Karpas-422 (cell line): Measurements from ENCODE around the gene DNAJB13. TPM values are rescaled to one million over a fixed set of nuclear protein-coding genes. Genes with fewer than 3 reads are reported as not detected.

ENCODE experiments used
- DNase-seq: peaks from one replicate; pipeline ENCODE4 v3.0.0-alpha.2; 2015
- H2AFZ ChIP-seq: fragments of 200-600 bp; sonication (generic); 2 replicates; pipeline ENCODE4 v1.6.1; 2014; ENCODE audit warnings: antibody characterized with exemption, low read length, mixed read lengths
- H3K27ac ChIP-seq: fragments of 200-600 bp; sonication (generic); 2 replicates; pipeline ENCODE4 v1.5.1; 2014; ENCODE audit warnings: mild to moderate bottlenecking, low read length, moderate library complexity
- H3K27me3 ChIP-seq: fragments of 200-600 bp; sonication (generic); 2 replicates; pipeline ENCODE4 v1.6.1; 2014; ENCODE audit warnings: low read length, mixed read lengths
- H3K36me3 ChIP-seq: fragments of 200-600 bp; sonication (generic); 2 replicates; pipeline ENCODE4 v1.6.1; 2014; ENCODE audit warnings: low read length, mixed read lengths; ENCODE audit not compliant: insufficient read depth
- H3K4me1 ChIP-seq: fragments of 200-600 bp; sonication (generic); 2 replicates; pipeline ENCODE4 v1.6.1; 2014; ENCODE audit warnings: mild to moderate bottlenecking, low read length, mixed read lengths
- H3K4me2 ChIP-seq: fragments of 200-600 bp; sonication (generic); 2 replicates; pipeline ENCODE4 v1.6.1; 2014; ENCODE audit warnings: low read length, low read depth, mild to moderate bottlenecking; ENCODE audit not compliant: poor library complexity, severe bottlenecking
- H3K4me3 ChIP-seq: fragments of 200-600 bp; sonication (generic); 2 replicates; pipeline ENCODE4 v1.5.1; 2014; ENCODE audit warnings: mild to moderate bottlenecking, antibody characterized with exemption, low read length, mixed read lengths
- H3K79me2 ChIP-seq: fragments of 200-600 bp; sonication (generic); 2 replicates; pipeline ENCODE4 v1.6.1; 2014; ENCODE audit warnings: mild to moderate bottlenecking, low read length, mixed read lengths
- H3K9ac ChIP-seq: fragments of 200-600 bp; sonication (generic); 2 replicates; pipeline ENCODE4 v1.6.0; 2014; ENCODE audit warnings: low read length
- H3K9me2 ChIP-seq: fragments of 200-600 bp; sonication (generic), shearing (Covaris generic); replicated peaks from 2 replicates; pipeline ENCODE4 v1.6.0; 2014; ENCODE audit warnings: mild to moderate bottlenecking, low read length, moderate library complexity; ENCODE audit not compliant: insufficient read depth
- H3K9me3 ChIP-seq: fragments of 300-700, 200-600 bp; sonication (generic); 2 replicates; pipeline ENCODE4 v1.6.1; 2014; ENCODE audit warnings: low read length, mixed read lengths
- H4K20me1 ChIP-seq: fragments of 200-600 bp; sonication (generic); 2 replicates; pipeline ENCODE4 v1.6.1; 2014; ENCODE audit warnings: mild to moderate bottlenecking, antibody characterized with exemption, low read length, low read depth; ENCODE audit not compliant: insufficient read depth
- total RNA-seq: library from RNA; depleted of rRNA; stranded (reverse); fragments of >200 nt; shearing (Covaris generic); gene quantifications from 2 replicates; pipeline ENCODE4 v1.2.3, GENCODE V29; 2014; ENCODE audit warnings: low replicate concordance

The DNAJB13 gene
- total RNA-seq, 1 experiment from 2014 or later = not detected

DNA sequence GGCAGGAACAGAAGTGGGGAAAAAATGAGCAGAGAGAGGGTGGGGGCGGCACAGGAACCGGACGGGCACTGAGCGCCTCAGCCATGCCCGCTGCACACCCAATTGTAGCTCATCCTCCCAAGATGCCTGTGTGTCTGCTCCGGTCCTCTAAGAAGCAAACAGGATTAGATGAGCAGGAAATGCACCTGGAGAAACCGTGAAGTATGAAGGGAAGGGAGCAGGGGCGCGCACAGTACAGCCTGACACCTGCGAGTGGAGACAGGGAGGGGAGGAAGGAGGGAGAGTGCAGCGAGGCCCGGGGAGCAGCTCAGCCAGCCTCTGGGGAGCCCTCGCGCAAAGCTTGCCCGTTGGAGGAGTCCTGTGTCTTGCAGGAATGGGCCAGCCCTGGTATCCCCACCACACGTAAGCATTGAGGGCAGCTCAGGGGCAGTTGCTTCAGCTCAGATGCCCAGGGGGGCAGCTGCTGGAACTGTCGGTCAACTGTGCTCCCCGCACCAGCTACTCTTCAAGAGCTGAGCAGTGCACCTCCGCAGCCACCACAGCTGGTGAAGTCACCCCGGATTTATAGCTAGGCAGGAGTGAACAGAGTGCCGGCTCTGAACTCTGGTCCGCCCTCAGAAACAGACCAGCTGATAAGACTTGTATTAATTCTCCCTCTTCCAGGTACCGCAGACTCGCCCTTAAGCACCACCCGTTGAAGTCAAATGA, 7.0 kb downstream of the DNAJB13 start:
- Histone ChIP-seq H3K79me2 (no peaks in the 10 kb centered on the region), H3K27me3 (no peaks in the 10 kb centered on the region), H3K4me3 (peak overlapping the region; percentile 44; the same call in 1 of the 2 replicates), H3K4me1 (peaks cover 10% of the 10 kb centered on the region), H3K4me2 (peak overlapping the region; percentile 43), H3K9ac (peak overlapping the region; percentile 17; the same call in 1 of the 2 replicates), H3K9me2 (no peaks in the 10 kb centered on the region), H3K36me3 (no peaks in the 10 kb centered on the region), H3K27ac (no peak overlapping the region), H2AFZ (no peak overlapping the region), H3K9me3 (no peaks in the 10 kb centered on the region), H4K20me1 (no peaks in the 10 kb centered on the region)
- DNase-seq = no peak

DNA sequence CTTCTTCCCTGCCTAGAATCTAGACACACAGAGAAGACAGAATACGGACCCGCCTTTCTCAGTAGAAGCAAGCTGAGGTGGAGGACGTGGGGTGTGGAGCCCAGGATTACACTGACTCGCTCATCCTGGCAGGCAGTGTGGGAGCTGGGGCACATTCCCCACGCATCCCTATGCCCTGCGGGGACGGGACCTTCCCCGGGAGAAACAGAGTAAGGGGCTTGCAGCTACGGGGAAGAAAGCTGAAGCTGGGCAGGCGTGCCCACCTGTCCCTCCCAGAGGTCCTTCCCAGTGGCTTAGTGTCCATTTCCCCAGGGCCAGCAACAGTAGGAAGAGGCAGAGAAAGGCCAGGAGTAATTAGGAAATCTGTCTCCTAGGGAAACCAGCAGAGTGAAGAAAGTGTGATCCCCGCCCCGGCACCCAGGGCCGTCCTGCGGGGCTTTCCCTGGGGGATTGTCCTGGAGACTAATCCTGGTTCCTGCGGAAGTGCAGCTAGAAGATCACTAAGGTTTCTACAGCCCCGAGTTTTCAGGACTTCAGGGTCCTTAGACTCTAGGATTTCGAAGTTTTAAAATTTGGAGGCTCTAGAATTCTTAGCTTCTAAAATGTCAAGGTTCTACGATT, 7.8 kb downstream of the DNAJB13 start:
- Histone ChIP-seq H3K4me1 (peaks cover 10% of the 10 kb centered on the region), H3K79me2 (no peaks in the 10 kb centered on the region), H3K4me3 (no peak overlapping the region), H3K9ac (no peak overlapping the region), H3K27ac (no peak overlapping the region), H4K20me1 (no peaks in the 10 kb centered on the region), H2AFZ (no peak overlapping the region), H3K9me2 (no peaks in the 10 kb centered on the region), H3K9me3 (no peaks in the 10 kb centered on the region), H3K27me3 (no peaks in the 10 kb centered on the region), H3K36me3 (no peaks in the 10 kb centered on the region), H3K4me2 (no peak overlapping the region)
- no peak for DNase-seq

DNA sequence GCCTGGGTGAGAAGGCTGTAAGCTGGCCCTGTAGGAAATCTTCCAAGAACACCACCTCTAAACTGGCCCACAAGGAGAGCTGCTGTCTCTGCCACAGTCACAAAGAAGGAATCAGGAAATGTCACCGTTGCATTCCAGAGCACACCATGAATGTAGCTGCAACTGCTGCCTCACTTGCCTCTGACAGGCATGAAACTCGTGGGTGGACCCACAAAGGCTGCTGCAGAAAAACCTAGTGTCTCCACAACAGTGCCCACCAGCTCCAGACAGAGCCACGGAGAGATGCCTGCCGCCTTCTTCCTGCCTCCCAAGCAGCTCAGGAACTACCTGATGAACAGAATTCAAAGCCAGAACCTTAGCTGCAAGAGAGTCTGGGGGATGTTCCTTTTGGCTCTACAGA, 10.5 kb downstream of the DNAJB13 start:
- no peaks in the 10 kb centered on the region for H3K36me3 ChIP-seq
- DNase-seq = no peak
- no peak overlapping the region for H3K9ac ChIP-seq
- H2AFZ ChIP-seq = no peak overlapping the region
- no peak overlapping the region for H3K4me3 ChIP-seq
- H3K9me2 ChIP-seq = no peaks in the 10 kb centered on the region
- peaks cover 22% of the 10 kb centered on the region for H3K4me1 ChIP-seq
- H3K27me3 ChIP-seq = 0 out of 2 replicates have a peak, but pooled peaks cover 2% of the 10 kb centered on the region
- H3K4me2 ChIP-seq = no peak overlapping the region
- no peaks in the 10 kb centered on the region for H3K9me3 ChIP-seq
- no peaks in the 10 kb centered on the region for H3K79me2 ChIP-seq
- H4K20me1 ChIP-seq = no peaks in the 10 kb centered on the region
- H3K27ac ChIP-seq = no peak overlapping the region

DNA sequence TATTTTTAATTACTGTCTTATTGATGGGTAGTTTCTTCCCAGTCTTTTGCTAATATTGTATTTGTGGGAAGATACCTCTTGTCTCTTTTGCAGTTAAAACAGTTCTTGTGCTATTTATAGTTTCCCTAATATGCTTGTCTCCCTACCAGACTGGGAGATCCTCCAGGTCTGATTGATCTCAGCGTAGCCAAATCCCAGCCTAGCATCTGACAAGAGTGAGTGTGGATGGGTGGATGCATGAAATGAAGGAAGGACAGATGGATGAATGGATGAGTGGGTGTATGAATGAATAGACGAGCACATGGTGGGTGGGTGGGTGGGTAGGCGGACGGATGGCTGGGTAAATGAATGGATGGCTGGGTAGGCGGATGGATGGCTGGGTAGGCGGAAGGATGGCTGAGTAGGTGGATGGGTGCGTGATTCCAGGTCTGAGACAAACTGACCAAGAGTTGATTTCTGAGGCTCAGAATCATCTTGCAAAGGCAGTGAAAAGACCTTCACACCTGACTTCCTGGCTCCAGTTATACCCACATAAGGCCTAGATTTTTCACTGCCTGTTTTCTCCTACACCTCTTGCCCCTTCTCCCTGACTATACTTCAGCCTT, 11.4 kb downstream of the DNAJB13 start:
- Histone ChIP-seq H3K9me2 (no peaks in the 10 kb centered on the region), H3K9ac (no peak overlapping the region), H3K36me3 (no peaks in the 10 kb centered on the region), H3K4me1 (peaks cover 20% of the 10 kb centered on the region), H3K27me3 (0 out of 2 replicates have a peak, but pooled peaks cover 2% of the 10 kb centered on the region), H3K27ac (no peak overlapping the region), H3K4me2 (no peak overlapping the region), H3K9me3 (no peaks in the 10 kb centered on the region), H2AFZ (no peak overlapping the region), H3K4me3 (no peak overlapping the region), H3K79me2 (no peaks in the 10 kb centered on the region), H4K20me1 (no peaks in the 10 kb centered on the region)
- DNase-seq = no peak

DNA sequence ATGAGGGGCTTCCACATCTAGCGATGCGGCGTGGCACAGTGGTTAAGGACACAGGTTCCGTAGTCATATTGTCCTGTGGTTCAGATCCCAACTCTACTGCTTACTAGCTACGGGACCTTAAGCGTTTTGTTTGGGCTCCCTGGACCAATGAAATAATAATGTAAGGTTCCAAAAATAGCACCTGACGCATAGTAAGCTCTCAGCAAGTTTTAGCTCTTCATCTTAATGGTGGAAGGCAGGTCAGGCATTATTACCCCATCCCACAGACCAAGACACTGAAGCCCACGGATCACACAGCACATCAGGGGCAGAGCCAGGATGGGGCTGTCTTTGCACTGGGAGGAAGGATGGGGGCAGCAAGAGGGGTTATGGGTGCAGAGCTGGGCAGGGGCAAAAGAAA, 13.0 kb downstream of the DNAJB13 start:
- H3K79me2 ChIP-seq = no peaks in the 10 kb centered on the region
- peak overlapping the region; percentile 54 for H3K4me2 ChIP-seq
- H4K20me1 ChIP-seq = no peaks in the 10 kb centered on the region
- H3K9me3 ChIP-seq = no peaks in the 10 kb centered on the region
- H3K9ac ChIP-seq = peak overlapping the region; percentile 26
- H3K27me3 ChIP-seq = 0 out of 2 replicates have a peak, but pooled peaks cover 2% of the 10 kb centered on the region
- DNase-seq = no peak
- no peaks in the 10 kb centered on the region for H3K9me2 ChIP-seq
- no peak overlapping the region for H2AFZ ChIP-seq
- no peaks in the 10 kb centered on the region for H3K36me3 ChIP-seq
- no peak overlapping the region for H3K4me3 ChIP-seq
- no peak overlapping the region for H3K27ac ChIP-seq
- H3K4me1 ChIP-seq = peaks cover 12% of the 10 kb centered on the region

DNA sequence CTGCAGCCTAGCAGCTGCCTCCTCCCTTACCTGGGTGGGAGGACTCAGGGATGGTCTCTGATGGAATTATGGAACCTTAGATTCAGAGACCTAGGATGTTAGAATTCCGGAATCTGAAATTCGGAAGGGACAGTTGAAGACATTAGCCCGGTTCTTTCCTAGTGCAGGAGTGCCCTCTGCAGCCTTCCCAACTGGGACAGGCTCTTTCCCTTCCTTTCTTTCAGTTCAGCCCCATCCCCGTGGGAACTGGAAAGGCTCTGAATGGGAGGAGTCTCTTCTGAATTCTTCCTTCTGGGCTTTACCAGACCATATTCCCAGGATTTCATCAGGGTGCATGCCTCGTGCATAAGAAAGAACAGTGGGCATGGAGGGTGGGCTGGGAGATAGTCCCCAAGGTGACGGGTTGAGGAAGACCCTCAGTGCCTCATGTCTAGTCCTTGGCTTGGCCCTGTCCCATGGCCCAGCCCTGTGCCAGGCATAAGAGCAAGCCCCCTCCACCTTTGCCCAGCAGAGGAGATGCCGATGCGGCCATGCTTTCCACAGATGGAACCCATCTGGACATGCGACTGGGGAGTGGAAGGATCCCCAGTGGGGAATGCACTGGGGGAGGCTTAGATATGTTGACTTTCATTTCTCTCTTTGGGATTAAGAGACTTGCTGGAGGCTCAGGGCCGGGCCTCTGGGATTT, 14.4 kb downstream of the DNAJB13 start:
- Histone ChIP-seq H3K27ac (no peak overlapping the region), H2AFZ (no peak overlapping the region), H3K4me3 (peak overlapping the region; percentile 32; the same call in 1 of the 2 replicates), H3K79me2 (no peaks in the 10 kb centered on the region), H3K9ac (no peak overlapping the region), H3K9me3 (no peaks in the 10 kb centered on the region), H3K4me1 (peaks cover 14% of the 10 kb centered on the region), H3K36me3 (no peaks in the 10 kb centered on the region), H3K9me2 (no peaks in the 10 kb centered on the region), H3K4me2 (peak overlapping the region; percentile 54), H4K20me1 (no peaks in the 10 kb centered on the region), H3K27me3 (0 out of 2 replicates have a peak, but pooled peaks cover 2% of the 10 kb centered on the region)
- DNase-seq = no peak

DNA sequence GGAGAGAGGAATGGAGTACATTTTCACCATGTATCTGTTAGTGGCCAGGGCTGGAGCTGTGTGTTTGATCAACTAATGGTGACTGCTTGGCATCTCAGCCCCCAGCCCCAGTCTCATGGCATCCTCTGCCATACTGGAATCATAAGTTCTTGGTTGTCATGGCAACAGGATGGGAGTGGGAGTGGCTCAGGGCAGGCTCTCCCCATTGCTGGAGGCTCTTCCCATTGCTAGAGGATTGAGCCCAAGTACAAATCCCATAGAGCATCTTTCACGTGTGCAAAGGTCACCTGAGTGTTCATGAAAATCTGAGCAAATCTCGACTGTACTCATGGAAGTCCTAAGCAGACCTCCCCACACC, 14.9 kb downstream of the DNAJB13 start:
- Histone ChIP-seq H3K9me2 (no peaks in the 10 kb centered on the region), H4K20me1 (no peaks in the 10 kb centered on the region), H2AFZ (no peak overlapping the region), H3K9ac (no peak overlapping the region), H3K36me3 (no peaks in the 10 kb centered on the region), H3K27ac (no peak overlapping the region), H3K27me3 (0 out of 2 replicates have a peak, but pooled peaks cover 2% of the 10 kb centered on the region), H3K79me2 (no peaks in the 10 kb centered on the region), H3K4me3 (no peak overlapping the region), H3K9me3 (no peaks in the 10 kb centered on the region), H3K4me1 (peaks cover 16% of the 10 kb centered on the region), H3K4me2 (no peak overlapping the region)
- no peak for DNase-seq
